Breast epithelium (tissue), 3 donors: ENCODE measurements around the gene RBPMS2.

ENCODE experiments used
- POLR2A ChIP-seq: fragments of 450-650 bp; IDR thresholded peaks from one replicate; pipeline ENCODE4 v1.6.1; 2016; ENCODE audit warnings: antibody characterized with exemption, mild to moderate bottlenecking, moderate library complexity
- POLR2AphosphoS5 ChIP-seq, 3 donors: sonication (generic); formaldehyde crosslinking; IDR thresholded peaks; one replicate each; pipeline ENCODE4 v1.6.1; 2017; ENCODE audit warnings: antibody characterized with exemption in 3 of 3
- TF ChIP-seq, protein P1 (sequence below), 3 donors: fragments of 450-650 bp; IDR thresholded peaks; one replicate each; pipeline ENCODE4 v1.5.1; 2016 to 2017; ENCODE audit warnings: antibody characterized with exemption in 3 of 3, mild to moderate bottlenecking in 3 of 3, moderate library complexity in 3 of 3

DNA sequence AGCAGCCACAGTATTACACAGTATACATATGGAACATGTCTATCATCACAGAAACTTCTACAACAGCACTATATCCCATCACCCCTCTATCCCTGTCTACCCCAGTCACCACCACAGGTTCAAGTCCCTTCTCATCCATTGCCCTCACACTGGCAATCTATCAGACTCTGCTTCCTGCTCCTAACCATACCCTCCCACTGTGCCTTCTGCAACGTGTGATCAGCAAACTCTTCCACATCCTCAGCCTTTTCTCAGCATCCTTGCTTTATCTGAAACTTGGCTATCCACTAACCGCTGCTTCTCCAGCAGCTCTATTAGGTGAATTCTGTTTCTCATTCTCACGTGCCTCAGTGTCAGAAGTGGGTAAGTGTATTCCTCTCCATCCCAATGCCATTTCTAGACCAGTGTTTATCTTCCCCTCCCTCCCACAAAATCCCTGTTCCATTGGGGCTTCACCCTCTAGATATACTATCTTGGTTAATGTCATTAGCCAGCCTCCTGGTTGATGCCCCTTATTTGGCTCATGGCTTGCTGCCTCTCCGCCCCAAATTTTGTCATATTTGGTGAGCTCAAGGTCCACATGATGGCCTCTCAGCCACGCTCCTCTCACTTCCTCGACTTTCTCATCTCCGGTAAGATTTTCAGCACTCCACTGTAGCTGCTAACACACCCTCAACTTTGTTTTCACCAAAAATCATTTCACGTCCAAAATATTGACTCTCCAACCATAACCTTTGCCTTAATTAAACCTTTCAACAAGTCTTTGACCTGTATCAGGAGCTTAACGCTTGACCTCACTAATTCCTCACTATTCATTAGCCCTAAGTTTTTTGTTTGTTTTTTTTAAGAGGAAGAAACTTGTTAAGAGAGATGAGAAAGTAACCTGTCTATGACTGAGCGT, 69.1 kb downstream of the RBPMS2 start:
- TF ChIP-seq, protein P1, sequence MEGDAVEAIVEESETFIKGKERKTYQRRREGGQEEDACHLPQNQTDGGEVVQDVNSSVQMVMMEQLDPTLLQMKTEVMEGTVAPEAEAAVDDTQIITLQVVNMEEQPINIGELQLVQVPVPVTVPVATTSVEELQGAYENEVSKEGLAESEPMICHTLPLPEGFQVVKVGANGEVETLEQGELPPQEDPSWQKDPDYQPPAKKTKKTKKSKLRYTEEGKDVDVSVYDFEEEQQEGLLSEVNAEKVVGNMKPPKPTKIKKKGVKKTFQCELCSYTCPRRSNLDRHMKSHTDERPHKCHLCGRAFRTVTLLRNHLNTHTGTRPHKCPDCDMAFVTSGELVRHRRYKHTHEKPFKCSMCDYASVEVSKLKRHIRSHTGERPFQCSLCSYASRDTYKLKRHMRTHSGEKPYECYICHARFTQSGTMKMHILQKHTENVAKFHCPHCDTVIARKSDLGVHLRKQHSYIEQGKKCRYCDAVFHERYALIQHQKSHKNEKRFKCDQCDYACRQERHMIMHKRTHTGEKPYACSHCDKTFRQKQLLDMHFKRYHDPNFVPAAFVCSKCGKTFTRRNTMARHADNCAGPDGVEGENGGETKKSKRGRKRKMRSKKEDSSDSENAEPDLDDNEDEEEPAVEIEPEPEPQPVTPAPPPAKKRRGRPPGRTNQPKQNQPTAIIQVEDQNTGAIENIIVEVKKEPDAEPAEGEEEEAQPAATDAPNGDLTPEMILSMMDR (IDR thresholded peaks at IDR 0.05): no peak
- TF ChIP-seq POLR2A: no peak
- no peak for TF ChIP-seq POLR2AphosphoS5 (IDR thresholded peaks at IDR 0.05)
